GM11168 (cell line): ENCODE measurements around the gene FAM89B.
"Not testable (repeated sequence)": the region's sequence is repeated elsewhere in the genome, so short reads cannot be mapped to it uniquely, and the experiment has no call there.

Source experiments
- in situ Hi-C: fragments of 300-500 bp; cut with MboI; formaldehyde crosslinking; loops from one replicate; pipeline ENCODE4 v1.12.0; 2022; ENCODE audit warnings: low sequenced_read_pairs; ENCODE audit not compliant: unreplicated experiment

Gene FAM89B

DNA sequence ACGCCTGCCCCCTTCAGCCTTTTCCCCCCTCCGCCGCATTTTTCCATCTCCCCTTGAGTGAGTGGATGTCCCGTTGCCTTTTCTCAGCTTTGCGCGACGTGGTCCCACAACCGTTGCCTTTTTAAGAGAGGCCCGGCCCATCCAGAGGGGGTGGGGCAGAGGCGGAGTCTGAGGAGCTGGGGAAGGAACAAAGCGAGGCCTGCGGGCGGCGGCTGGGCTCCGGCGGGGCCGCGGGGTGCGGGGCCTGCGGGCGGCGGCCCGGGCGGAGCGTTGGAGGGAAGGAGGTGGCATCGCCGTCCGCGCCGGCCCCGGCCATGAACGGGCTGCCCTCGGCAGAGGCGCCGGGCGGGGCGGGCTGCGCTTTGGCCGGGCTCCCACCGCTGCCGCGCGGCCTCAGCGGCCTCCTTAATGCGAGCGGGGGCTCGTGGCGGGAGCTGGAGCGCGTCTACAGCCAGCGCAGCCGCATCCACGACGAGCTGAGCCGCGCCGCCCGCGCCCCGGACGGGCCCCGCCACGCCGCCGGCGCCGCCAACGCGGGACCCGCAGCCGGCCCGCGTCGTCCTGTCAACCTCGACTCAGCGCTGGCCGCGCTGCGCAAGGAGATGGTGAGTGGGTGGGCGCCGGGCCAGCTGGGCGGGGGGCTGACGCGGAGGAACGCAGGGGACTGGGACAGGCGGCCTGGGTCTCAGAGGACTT, at the start of gene FAM89B:
Gene FAM89B (plus strand): TSS at position 183 of the 696 bp plus-strand sequence. CDS start 132 bp downstream, at position 315.
- in situ Hi-C loops, result no loop called here

DNA sequence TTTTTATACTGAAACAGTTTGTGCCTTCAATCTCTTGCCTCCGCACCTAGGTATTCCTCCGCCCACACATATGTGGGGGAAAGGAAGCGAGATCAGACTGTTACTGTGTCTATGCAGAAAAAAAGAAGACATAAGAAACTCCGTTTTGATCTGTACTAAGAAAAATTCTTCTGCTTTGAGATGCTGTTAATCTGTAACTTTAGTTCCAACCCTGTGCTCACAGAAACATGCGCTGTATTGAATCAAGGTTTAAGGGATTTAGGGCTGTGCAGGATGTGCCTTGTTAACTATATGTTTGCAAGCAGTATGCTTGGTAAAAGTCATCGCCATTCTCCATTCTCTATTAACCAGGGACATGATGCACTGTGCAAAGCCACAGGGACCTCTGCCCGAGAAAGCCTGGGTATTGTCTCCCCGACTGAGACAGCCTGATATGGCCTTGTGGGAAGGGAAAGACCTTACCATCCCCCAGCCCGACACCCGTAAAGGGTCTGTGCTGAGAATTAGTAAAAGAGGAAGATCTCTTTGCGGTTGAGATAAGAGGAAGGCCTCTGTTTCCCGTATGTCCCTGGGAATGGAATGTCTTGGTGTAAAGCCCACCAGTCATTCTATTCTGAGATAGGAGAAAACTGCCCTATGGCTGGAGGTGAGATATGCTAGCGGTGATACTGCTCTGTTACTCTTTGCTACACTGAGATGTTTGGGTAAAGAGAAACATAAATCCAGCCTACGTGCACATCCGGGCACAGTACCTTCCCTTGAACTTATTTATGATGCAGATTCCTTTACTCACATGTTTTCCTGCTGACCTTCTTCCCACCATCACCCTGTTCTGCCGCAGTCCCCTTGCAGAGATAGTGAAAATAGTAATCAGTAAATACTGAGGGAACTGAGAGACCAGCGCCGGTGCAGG, 49.4 kb upstream of the FAM89B start:
- in situ Hi-C loops, result not testable (repeated sequence)

DNA sequence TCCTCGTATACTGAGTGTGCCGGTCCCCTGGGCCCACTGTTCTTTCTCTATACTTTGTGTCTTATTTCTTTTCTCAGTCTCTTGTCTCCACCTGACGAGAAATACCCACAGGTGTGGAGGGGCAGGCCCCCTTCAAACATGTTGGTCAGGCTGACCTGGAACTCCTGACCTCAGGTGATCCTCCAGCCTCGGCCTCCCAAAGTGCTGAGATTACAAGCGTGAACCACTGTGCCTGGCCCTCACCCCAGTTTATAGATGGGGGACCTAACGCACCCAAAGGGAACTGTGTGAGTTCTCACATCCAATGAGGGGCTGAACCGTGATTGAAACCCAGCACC, 48.7 kb upstream of the FAM89B start:
- in situ Hi-C loops, result not testable (repeated sequence)

DNA sequence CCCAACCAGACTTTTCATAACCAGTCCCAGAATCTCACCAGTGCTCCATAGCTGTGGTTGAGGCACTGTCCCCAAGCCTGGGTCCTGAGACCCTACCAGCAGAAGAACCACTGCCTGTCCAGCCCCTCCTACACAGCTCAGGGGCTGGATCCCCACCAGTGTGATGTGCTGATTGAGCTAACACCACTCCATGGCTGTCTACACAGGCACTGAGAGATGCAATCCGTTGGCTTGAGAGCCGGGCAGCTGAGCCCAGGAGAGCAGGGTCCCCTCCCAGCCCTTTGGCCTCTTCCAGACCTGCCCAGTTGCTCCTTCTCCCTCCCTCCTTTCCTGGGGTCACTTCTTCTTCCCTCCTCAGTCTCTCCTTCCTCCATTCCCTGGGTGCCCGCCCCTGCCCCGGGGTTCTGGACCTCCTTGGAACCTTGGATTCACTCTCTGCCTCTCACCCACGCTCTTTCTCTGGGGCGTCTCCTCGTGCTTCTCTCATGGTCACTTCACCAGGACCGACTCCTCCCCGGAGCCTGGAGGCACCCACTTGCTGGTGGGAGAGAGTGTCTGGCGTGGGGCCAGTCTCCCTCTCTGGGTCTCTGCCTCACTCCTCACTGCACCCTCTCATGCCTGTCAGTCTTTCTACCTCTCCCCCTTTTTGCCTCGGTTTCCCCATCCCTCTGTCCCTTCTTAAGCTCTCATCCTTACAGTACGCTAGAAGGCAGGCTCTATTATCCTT, 48.2 kb upstream of the FAM89B start:
- in situ Hi-C loops, result no loop called here

DNA sequence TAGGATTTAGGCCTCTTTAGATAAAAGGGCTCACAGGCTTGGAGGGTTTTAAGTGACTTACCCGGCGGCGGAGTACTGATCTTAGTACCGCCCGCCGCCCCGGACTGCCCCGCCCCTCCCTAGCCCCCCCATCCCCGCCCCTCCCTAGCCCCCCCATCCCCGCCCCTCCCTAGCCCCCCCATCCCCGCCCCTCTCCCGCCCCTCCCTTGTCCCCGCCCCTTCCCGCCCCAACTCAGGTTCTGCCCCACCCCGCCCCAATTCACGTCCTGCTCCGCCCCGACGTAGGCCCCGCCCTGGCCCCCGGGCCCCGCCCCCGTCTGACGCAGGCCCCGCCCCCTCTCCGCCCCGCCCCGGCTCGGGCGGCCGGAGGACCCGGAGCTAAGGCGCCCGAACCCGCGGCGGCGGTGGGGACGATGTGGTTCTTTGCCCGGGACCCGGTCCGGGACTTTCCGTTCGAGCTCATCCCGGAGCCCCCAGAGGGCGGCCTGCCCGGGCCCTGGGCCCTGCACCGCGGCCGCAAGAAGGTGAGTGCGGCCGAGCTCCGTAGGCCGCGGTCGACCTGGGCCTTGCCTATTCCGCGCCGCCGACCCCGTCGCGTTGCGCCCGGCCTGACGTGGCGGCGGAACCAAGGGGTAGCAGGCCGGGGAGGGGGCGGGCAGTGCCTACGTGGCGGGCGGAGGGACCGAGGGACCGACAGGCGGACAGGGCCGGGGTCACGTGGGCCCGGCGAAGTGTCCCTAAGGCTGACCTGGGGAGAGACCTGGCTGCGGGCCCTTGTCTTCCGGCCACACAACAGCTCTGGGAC, 47.4 kb upstream of the FAM89B start, which contains the start of gene SCYL1:
Gene SCYL1 (plus strand): TSS at position 343 of the 805 bp plus-strand sequence. CDS start 71 bp downstream, at position 414.
- in situ Hi-C loops, result no loop called here

DNA sequence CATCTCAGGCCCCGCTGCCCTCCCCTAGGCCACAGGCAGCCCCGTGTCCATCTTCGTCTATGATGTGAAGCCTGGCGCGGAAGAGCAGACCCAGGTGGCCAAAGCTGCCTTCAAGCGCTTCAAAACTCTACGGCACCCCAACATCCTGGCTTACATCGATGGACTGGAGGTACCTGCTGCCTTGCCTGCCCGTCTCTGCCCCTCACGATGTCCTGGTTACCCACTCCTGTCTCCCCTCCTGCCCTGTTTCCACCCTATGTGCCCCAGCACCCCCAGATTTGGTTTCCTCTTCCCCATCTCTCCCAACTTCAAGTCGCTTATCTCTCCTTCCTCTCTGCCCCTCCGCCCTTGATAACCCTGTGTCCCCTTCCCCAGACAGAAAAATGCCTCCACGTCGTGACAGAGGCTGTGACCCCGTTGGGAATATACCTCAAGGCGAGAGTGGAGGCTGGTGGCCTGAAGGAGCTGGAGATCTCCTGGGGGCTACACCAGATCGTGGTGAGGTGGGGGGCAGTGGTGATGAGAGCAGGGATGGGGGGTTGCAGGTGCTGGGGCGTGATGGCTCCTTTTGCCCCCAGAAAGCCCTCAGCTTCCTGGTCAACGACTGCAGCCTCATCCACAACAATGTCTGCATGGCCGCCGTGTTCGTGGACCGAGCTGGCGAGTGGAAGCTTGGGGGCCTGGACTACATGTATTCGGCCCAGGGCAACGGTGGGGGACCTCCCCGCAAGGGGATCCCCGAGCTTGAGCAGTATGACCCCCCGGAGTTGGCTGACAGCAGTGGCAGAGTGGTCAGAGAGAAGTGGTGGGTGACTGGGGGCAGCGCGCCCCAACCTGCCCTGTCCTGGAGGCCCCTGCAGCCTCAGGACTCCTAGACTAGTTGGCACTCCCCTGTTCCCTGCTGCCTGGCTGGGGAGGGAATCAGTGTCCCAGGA, 46.5 kb upstream of the FAM89B start:
- in situ Hi-C loops, result no loop called here

DNA sequence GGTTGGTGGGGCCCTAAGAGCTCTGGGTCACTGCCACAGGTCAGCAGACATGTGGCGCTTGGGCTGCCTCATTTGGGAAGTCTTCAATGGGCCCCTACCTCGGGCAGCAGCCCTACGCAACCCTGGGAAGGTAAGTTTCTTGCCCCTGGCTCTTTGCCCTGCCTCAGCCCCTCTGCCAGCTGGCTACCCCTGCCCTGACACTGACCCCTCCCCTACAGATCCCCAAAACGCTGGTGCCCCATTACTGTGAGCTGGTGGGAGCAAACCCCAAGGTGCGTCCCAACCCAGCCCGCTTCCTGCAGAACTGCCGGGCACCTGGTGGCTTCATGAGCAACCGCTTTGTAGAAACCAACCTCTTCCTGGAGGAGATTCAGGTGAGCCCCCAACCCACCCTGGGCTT, 45.6 kb upstream of the FAM89B start:
- in situ Hi-C loops, result no loop called here

DNA sequence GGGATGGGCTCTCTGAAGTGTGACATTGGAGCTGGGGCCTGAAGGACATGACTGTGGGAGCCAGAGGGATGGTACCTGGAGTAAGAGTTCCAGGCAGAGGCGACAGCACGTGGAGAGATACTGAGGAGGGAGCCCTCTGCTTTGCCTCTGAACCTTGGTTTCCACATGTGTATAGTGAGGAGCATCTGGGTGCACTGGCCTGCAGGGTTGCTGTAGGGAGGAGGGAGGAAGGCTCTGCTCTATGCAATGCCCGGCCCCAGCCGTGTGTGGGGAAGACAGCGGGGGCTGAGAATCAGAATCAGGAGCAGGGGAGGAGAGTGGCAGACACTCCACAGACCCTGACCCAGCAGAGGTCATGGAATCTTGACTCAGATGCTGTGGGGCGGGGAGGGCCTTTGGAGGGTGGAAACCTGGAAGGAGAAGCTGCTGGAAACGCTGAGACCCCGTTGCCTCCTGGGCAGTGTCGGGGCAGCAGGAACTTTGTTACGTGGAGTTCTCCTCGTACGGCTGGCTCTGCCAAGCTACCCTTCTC, 43.5 kb upstream of the FAM89B start:
- in situ Hi-C loops, result no loop called here

DNA sequence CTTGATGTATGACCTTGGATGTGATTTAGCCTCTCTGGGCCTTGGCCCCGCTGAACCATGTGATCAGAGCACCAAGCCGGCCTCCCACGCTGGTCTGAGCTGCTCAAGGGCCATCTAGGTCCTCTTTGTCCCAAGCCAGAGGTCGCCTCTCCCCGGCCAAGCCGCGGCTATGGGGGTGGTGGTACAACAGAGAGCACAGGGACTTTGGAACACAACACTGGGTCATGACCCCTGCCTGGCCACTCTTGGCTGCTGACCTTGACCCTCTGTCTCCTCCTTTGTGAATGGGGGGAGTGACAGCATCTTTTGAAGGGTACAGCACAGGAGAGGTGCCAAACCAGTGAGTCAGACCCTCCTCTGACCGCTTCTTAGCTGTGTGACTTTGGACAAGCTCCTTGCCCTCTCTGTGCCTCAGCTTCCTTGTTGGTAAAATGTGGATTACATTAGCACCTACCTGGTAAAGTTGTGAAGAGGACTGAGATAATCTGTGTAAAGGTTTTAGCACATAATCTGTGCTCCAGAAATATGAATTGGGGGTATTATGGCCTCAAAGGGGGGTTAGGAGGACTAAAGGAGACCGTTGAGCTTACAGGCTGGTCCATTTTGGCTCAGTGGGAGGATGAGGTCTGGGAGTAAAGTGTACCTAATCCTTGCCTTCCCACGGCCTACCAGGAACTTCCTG, 42.7 kb upstream of the FAM89B start:
- in situ Hi-C loops, result no loop called here

DNA sequence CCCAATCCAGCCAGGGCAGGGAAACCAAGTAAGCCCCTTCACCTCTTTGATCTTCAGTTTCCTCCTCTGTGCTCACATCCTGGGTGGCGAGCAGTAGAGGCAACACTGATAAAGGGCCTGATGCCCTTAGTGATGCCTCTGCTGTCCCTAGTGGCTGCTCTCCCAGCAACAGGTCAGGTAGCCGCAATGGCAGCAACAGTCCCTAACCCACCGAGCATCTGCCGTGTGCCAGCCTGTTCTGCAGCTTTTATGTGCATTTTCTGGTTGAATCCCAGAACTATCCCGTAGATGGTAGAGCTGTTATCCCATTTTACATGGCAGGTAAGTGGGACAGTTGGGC, 42.2 kb upstream of the FAM89B start:
- in situ Hi-C loops, result no loop called here

DNA sequence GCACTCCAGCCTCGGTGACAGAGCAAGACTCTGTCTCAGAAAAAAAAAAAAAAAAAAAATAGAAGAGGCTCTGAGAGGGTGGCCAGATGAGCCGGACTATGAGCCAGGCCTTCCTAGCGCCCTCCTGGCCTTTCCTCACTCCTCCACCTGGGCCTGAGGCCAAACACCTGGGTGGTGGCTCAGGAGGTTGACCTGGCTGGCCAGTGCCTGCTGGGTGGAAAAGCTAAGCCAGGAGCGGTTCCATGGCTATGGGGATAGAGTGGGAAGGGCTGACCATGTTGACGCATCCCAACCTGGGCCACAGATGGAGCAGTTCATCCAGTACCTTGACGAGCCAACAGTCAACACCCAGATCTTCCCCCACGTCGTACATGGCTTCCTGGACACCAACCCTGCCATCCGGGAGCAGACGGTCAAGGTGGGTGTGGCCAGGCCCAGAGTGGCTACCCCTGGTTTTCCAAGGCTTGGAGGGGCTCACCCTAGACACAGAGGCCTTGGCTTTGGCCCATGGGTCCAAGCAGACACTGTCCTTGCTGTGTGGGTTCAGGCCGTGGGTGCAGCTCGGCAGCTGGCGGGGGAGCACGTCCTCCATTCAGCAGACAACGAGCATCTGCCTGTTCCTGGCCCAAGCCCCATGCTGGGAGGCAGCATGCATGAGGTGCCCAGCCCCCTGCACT, 39.8 kb upstream of the FAM89B start:
- in situ Hi-C loops, result no loop called here

DNA sequence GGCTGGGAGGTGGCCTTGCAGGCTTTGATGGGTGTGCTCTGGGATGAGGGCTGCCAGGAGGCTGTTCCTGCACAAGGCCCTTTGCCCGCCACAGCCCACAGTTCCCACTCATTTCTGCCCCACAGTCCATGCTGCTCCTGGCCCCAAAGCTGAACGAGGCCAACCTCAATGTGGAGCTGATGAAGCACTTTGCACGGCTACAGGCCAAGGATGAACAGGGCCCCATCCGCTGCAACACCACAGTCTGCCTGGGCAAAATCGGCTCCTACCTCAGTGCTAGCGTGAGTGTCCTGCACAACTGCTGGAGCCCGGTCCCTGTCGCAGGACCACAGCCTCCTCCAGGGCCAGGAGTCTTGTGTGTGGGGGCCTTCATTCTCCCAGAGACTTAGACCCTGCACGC, 37.2 kb upstream of the FAM89B start:
- in situ Hi-C loops, result no loop called here

DNA sequence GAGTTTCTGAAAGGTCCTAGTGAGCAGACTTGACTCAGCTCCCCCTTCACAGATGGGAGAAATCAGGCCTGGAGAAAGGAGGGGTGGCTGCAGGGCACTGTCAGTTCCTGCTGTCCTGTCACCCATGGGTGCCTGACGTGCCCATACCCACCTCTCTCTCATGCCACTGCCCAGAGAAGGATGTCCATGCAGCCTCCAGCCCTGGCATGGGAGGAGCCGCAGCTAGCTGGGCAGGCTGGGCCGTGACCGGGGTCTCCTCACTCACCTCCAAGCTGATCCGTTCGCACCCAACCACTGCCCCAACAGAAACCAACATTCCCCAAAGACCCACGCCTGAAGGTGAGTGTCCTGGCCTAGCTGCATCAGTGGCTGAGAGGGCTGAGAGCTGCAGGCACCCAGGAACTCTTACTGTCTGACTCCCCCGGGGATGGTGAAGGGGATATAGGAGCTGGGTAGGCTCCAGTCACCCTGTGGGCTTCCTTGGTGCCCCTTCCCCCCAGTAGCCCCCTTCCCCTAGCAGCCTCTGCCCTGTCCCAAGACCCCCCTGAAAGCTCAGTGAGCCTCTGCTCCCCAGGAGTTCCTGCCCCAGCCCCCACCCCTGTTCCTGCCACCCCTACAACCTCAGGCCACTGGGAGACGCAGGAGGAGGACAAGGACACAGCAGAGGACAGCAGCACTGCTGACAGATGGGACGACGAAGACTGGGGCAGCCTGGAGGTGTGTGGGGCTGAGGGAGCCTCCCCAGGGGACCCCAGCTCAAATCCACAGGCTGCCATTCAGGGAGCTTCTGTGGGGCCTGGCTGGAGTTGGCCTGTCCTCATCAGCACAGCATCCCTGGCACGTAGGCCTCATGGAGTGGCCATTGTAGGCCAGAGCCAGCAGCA, 35.7 kb upstream of the FAM89B start:
- in situ Hi-C loops, result no loop called here

DNA sequence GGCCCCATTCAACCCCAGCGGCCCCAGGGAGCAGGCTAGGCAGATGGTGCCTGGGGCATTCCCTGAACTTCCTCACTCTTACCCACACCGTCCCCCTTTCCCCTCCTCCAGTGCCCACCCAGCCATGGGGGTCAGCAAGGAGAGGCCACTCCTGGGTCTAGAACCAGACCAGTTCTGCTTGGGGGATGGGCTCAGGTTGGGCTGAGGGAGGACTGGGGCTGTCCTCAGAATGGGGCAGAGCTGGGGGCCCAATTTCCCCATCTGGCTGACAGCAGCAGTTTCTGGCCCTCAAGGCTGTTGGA, 35.1 kb upstream of the FAM89B start:
- in situ Hi-C loops, result no loop called here

DNA sequence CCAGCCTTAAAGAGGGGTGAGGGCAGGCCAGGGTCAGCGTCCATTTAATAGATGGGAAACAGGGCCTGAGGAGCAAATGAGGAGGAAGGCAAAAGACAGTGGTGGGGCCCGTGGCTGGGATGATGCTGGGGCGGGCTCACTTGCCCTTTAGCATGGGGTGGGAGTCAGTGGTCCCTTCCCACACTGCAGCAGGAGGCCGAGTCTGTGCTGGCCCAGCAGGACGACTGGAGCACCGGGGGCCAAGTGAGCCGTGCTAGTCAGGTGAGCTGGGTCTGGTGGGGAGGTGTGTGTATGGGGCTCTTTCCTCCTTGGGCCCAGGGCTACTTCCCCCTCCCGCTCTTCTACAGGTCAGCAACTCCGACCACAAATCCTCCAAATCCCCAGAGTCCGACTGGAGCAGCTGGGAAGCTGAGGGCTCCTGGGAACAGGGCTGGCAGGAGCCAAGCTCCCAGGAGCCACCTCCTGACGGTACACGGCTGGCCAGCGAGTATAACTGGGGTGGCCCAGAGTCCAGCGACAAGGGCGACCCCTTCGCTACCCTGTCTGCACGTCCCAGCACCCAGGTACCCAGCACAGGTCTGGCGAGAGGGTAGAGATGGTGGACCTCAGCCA, 34.6 kb upstream of the FAM89B start:
- in situ Hi-C loops, result no loop called here

DNA sequence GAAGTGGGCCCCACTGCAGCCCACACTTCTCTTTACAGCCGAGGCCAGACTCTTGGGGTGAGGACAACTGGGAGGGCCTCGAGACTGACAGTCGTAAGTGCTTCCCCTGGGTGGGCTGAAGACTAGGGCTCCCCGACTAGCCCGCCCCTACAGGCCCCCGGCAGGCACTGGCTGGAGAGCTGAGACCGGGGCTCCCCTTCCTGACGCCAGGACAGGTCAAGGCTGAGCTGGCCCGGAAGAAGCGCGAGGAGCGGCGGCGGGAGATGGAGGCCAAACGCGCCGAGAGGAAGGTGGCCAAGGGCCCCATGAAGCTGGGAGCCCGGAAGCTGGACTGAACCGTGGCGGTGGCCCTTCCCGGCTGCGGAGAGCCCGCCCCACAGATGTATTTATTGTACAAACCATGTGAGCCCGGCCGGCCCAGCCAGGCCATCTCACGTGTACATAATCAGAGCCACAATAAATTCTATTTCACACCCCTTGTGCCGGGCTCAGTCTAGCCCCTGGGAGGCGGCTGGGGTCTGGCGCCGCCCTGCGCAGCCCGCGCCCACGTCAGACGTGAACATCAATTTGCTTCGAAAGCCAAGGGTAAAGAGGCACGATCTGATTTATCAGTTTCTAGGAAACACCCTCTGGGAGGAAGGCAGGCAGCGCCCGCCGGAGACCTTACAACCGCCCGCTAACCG, 34.0 kb upstream of the FAM89B start:
- in situ Hi-C loops, result no loop called here
